ENCODE results near the gene ARHGAP6. TPM values are rescaled to one million over a fixed set of nuclear protein-coding genes. Genes with fewer than 3 reads are reported as not detected.

ARHGAP6 gene
- total RNA-seq, 1 experiment from 2014 or later, result 0.10 TPM

- no peak for TF ChIP-seq SP1 (IDR thresholded peaks at IDR 0.05; ENCODE audit: low read depth)
Measured at GRCh38 chrX:11611161-11611560, 54.6 kb downstream of the ARHGAP6 start (continued).

- RAD21 ChIA-PET (ENCODE audit: low non-redundant PET in 1 of 2, low total read pairs in 2 of 2, uncharacterized antibody in 2 of 2, unreplicated experiment in 2 of 2), result no interaction called here
- no peaks in the 10 kb centered on the region for H3K79me2 ChIP-seq (ENCODE audit: insufficient read depth, low read length)
- no peaks in the 10 kb centered on the region for H3K9me2 ChIP-seq (ENCODE audit: insufficient read depth)
- no peak overlapping the region for H2AFZ ChIP-seq (ENCODE audit: low read depth, low read length, poor library complexity, severe bottlenecking)
- H3K36me3 ChIP-seq (ENCODE audit: control insufficient read depth in 1 of 2, insufficient read depth in 2 of 2, low read length in 2 of 2), result no peaks in the 10 kb centered on the region
- BruUV-seq (replicated peaks), result no TSS peak
- no peak for DNase-seq (ENCODE audit: low read depth, low spot score)
- no peak for TF ChIP-seq CTCF (IDR thresholded peaks at IDR 0.05 in 2 of 3, conservative IDR thresholded peaks at IDR 0.05 in 1 of 3; ENCODE audit: borderline replicate concordance in 1 of 3, insufficient read depth in 1 of 3, low read depth in 2 of 3, low read length in 2 of 3)
- H3K9me3 ChIP-seq (ENCODE audit: control insufficient read depth in 1 of 2, insufficient read depth in 1 of 2, low read depth in 1 of 2, low read length in 2 of 2), result no peaks in the 10 kb centered on the region
- H3K9ac ChIP-seq (ENCODE audit: low read length), result no peak overlapping the region
- H3K4me3 ChIP-seq (replicated peaks in 1 of 2; ENCODE audit: low read depth in 1 of 2, low read length in 2 of 2), result no peak overlapping the region
- intact Hi-C loops (cut with micrococcal nuclease), result no loop called here
- H4K20me1 ChIP-seq (ENCODE audit: insufficient read depth), result no peaks in the 10 kb centered on the region
- H3K27me3 ChIP-seq (ENCODE audit: insufficient read depth, low read length), result no peaks in the 10 kb centered on the region
- no peak overlapping the region for H3K4me2 ChIP-seq (ENCODE audit: low read length)
- POLR2A ChIA-PET, result no interaction called here
- no peak for ATAC-seq
- H3K27ac ChIP-seq (ENCODE audit: low read depth, low read length), result no peak overlapping the region
- CTCF ChIA-PET, result interaction anchor here (0.5 kb wide), 1 partner anchor 765 kb away, joined by 4 read pairs; no protein-coding TSS in a partner anchor
- no peaks in the 10 kb centered on the region for H3K4me1 ChIP-seq (ENCODE audit: control insufficient read depth in 1 of 2, insufficient read depth in 2 of 2, low read length in 2 of 2)
Measured at GRCh38 chrX:11609109-11609508, 56.6 kb downstream of the ARHGAP6 start.

- RAD21 ChIA-PET (ENCODE audit: low non-redundant PET in 1 of 2, low total read pairs in 2 of 2, uncharacterized antibody in 2 of 2, unreplicated experiment in 2 of 2), result no interaction called here
- no peaks in the 10 kb centered on the region for H3K36me3 ChIP-seq (ENCODE audit: control insufficient read depth in 1 of 2, insufficient read depth in 2 of 2, low read length in 2 of 2)
- no peaks in the 10 kb centered on the region for H3K9me2 ChIP-seq (ENCODE audit: insufficient read depth)
- no peaks in the 10 kb centered on the region for H3K27me3 ChIP-seq (ENCODE audit: insufficient read depth, low read length)
- H3K4me3 ChIP-seq (replicated peaks in 1 of 2; ENCODE audit: low read depth in 1 of 2, low read length in 2 of 2), result no peak overlapping the region
- H2AFZ ChIP-seq (ENCODE audit: low read depth, low read length, poor library complexity, severe bottlenecking), result no peak overlapping the region
- no peak overlapping the region for H3K27ac ChIP-seq (ENCODE audit: low read depth, low read length)
- POLR2A ChIA-PET, result no interaction called here
- DNase-seq (ENCODE audit: low read depth, low spot score), result no peak
- H3K4me2 ChIP-seq (ENCODE audit: low read length), result no peak overlapping the region
- TF ChIP-seq ELF1 (IDR thresholded peaks at IDR 0.05; ENCODE audit: borderline replicate concordance, low read depth) (no peak), EGR1 (IDR thresholded peaks at IDR 0.05; ENCODE audit: low read depth) (no peak), JUND (IDR thresholded peaks at IDR 0.05) (no peak), POLR2A (IDR thresholded peaks at IDR 0.05; ENCODE audit: borderline replicate concordance, extremely low read depth, insufficient read depth, insufficient read length) (no peak), EZH2 (IDR thresholded peaks at IDR 0.05) (no peak), ATF3 (IDR thresholded peaks at IDR 0.05) (no peak)
- intact Hi-C loops (cut with micrococcal nuclease), result no loop called here
- H3K79me2 ChIP-seq (ENCODE audit: insufficient read depth, low read length), result no peaks in the 10 kb centered on the region
- H3K9ac ChIP-seq (ENCODE audit: low read length), result no peak overlapping the region
- no TSS peak for BruUV-seq (replicated peaks)
- no peaks in the 10 kb centered on the region for H4K20me1 ChIP-seq (ENCODE audit: insufficient read depth)
- ATAC-seq, result no peak
- CTCF ChIA-PET, result no interaction called here
- H3K4me1 ChIP-seq (ENCODE audit: control insufficient read depth in 1 of 2, insufficient read depth in 2 of 2, low read length in 2 of 2), result no peaks in the 10 kb centered on the region
- no peaks in the 10 kb centered on the region for H3K9me3 ChIP-seq (ENCODE audit: control insufficient read depth in 1 of 2, insufficient read depth in 1 of 2, low read depth in 1 of 2, low read length in 2 of 2)
Measured at GRCh38 chrX:11606408-11606807, 59.3 kb downstream of the ARHGAP6 start.

Data from HCT116 (cell line).